ENCODE data around the gene ZNF865.

DNA sequence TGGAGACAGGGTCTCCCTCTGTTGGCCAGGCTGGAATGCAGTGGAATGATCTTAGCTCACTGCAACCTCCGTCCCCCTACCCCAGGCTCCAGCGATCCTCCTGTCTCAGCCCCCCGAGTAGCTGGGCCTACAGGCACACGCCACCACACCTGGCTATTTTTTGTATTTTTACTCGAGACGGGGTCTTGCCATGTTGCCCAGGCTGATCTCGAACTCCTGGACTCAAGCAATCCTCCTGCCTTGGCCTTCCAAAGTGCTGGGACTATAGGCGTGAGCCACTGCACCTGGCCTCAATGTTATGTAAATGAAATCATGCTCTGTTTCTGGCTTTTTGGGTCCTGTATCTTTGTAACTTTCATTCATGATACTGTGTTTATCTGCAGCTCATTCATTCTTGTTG lies 16.7 kb upstream of the ZNF865 start:
- TF ChIP-seq, protein P1, sequence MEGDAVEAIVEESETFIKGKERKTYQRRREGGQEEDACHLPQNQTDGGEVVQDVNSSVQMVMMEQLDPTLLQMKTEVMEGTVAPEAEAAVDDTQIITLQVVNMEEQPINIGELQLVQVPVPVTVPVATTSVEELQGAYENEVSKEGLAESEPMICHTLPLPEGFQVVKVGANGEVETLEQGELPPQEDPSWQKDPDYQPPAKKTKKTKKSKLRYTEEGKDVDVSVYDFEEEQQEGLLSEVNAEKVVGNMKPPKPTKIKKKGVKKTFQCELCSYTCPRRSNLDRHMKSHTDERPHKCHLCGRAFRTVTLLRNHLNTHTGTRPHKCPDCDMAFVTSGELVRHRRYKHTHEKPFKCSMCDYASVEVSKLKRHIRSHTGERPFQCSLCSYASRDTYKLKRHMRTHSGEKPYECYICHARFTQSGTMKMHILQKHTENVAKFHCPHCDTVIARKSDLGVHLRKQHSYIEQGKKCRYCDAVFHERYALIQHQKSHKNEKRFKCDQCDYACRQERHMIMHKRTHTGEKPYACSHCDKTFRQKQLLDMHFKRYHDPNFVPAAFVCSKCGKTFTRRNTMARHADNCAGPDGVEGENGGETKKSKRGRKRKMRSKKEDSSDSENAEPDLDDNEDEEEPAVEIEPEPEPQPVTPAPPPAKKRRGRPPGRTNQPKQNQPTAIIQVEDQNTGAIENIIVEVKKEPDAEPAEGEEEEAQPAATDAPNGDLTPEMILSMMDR (IDR thresholded peaks at IDR 0.05), result no peak
- no peak for TF ChIP-seq POLR2A (IDR thresholded peaks at IDR 0.05)
